ENCODE results near the gene SKIC8.

GRCh38 chr15:78329625-78330024 lies 30.2 kb upstream of the SKIC8 start:
- no peak for TF ChIP-seq YY1 (IDR thresholded peaks at IDR 0.05; ENCODE audit: low read depth)
- no peak for TF ChIP-seq TCF12 (IDR thresholded peaks at IDR 0.05; ENCODE audit: low read depth)
- no peak for TF ChIP-seq EP300 (IDR thresholded peaks at IDR 0.05; ENCODE audit: borderline replicate concordance)
- TF ChIP-seq MAX (IDR thresholded peaks at IDR 0.05): no peak
- no peak for TF ChIP-seq CREB1 (IDR thresholded peaks at IDR 0.05; ENCODE audit: low read depth)
- no peak for TF ChIP-seq RAD21 (IDR thresholded peaks at IDR 0.05; ENCODE audit: low read depth)
- no peak for TF ChIP-seq EGR1 (IDR thresholded peaks at IDR 0.05)
- TF ChIP-seq REST (IDR thresholded peaks at IDR 0.05; ENCODE audit: low read depth): no peak
- TF ChIP-seq TEAD4 (IDR thresholded peaks at IDR 0.05): no peak
- no peak for TF ChIP-seq FOXM1 (IDR thresholded peaks at IDR 0.05; ENCODE audit: borderline replicate concordance, low read depth)
- no peak for TF ChIP-seq CEBPB (IDR thresholded peaks at IDR 0.05)
- no peak for TF ChIP-seq NFIC (IDR thresholded peaks at IDR 0.05)
- TF ChIP-seq TAF1 (IDR thresholded peaks at IDR 0.05; ENCODE audit: low read depth): no peak

Data from Ishikawa (cell line).